Measurements from ENCODE around the gene MTMR11. TPM values are rescaled to one million over a fixed set of nuclear protein-coding genes. Genes with fewer than 3 reads are reported as not detected.

The MTMR11 gene
- total RNA-seq, 1 experiment from 2014 or later = 10.5 TPM

GRCh38 chr1:149978547-149979023 lies 41.9 kb upstream of the MTMR11 start:
- Histone ChIP-seq H3K4me3 (replicated peaks in 1 of 2; ENCODE audit: low read depth in 1 of 2, low read length in 2 of 2) (no peak overlapping the region), H3K4me1 (ENCODE audit: control insufficient read depth in 1 of 2, insufficient read depth in 2 of 2, low read length in 2 of 2) (peaks cover 6 to 17% of the 10 kb centered on the region in 2 experiments; a peak in 3 of 4 replicates), H2AFZ (ENCODE audit: low read depth, low read length, poor library complexity, severe bottlenecking) (no peak overlapping the region), H3K27ac (ENCODE audit: low read depth, low read length) (no peak overlapping the region), H3K9me2 (ENCODE audit: insufficient read depth) (no peaks in the 10 kb centered on the region), H3K79me2 (ENCODE audit: insufficient read depth, low read length) (peaks cover 36% of the 10 kb centered on the region), H3K9me3 (ENCODE audit: control insufficient read depth in 1 of 2, insufficient read depth in 1 of 2, low read depth in 1 of 2, low read length in 2 of 2) (no peaks in the 10 kb centered on the region), H3K4me2 (ENCODE audit: low read length) (peak overlapping the region; percentile 27; the same call in 1 of the 2 replicates), H3K9ac (ENCODE audit: low read length) (no peak overlapping the region), H3K36me3 (ENCODE audit: control insufficient read depth in 1 of 2, insufficient read depth in 2 of 2, low read length in 2 of 2) (peaks cover 8 to 11% of the 10 kb centered on the region in 2 experiments; a peak in 2 of 4 replicates), H3K27me3 (ENCODE audit: insufficient read depth, low read length) (no peaks in the 10 kb centered on the region), H4K20me1 (ENCODE audit: insufficient read depth) (0 out of 2 replicates have a peak, but pooled peaks cover 14% of the 10 kb centered on the region)
- ChIA-PET CTCF (no interaction called here), RAD21 (ENCODE audit: low non-redundant PET in 1 of 2, low total read pairs in 2 of 2, uncharacterized antibody in 2 of 2, unreplicated experiment in 2 of 2) (no interaction called here), POLR2A (no interaction called here)
- no TSS peak for BruUV-seq (replicated peaks)
- intact Hi-C loops (cut with micrococcal nuclease) = no loop called here
- ATAC-seq = no peak
- no peak for TF ChIP-seq ZBTB33 (IDR thresholded peaks at IDR 0.05; ENCODE audit: extremely low read depth, insufficient replicate concordance, low read length)
- no peak for TF ChIP-seq CEBPB (IDR thresholded peaks at IDR 0.05; ENCODE audit: low read depth)
- TF ChIP-seq, protein P1, sequence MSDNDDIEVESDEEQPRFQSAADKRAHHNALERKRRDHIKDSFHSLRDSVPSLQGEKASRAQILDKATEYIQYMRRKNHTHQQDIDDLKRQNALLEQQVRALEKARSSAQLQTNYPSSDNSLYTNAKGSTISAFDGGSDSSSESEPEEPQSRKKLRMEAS (IDR thresholded peaks at IDR 0.05) = no peak
- no peak for TF ChIP-seq ZNF274 (IDR thresholded peaks at IDR 0.05; ENCODE audit: low read depth, low read length)
- no peak for TF ChIP-seq POLR2AphosphoS5 (IDR thresholded peaks at IDR 0.05; ENCODE audit: low read depth, low read length)
- no peak for TF ChIP-seq EGR1 (IDR thresholded peaks at IDR 0.05; ENCODE audit: low read depth)
- DNase-seq (ENCODE audit: low read depth, low spot score) = no peak

DNA sequence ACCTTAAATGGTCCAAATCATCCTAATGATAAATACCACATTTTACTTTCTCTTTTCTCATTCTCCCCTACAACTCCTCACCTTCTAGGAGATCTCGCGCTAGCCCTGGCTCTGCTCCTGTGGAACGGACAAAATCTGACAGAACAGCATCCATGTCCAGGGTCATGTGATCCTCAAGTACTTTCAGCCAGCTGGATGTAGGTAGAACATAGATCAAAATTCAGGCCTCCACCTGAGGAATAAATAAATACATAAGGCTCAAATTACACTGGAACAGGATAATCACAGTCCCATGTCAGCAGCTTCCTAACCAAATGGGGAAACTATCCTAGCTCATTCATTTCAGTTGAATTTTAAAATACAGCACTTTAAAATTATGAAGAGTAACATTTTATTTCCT lies 40.7 kb upstream of the MTMR11 start:
- Histone ChIP-seq H3K4me2 (ENCODE audit: low read length) (no peak overlapping the region), H3K79me2 (ENCODE audit: insufficient read depth, low read length) (peaks cover 26% of the 10 kb centered on the region), H3K27me3 (ENCODE audit: insufficient read depth, low read length) (no peaks in the 10 kb centered on the region), H3K27ac (ENCODE audit: low read depth, low read length) (no peak overlapping the region), H3K4me1 (ENCODE audit: control insufficient read depth in 1 of 2, insufficient read depth in 2 of 2, low read length in 2 of 2) (peaks cover 6 to 17% of the 10 kb centered on the region in 2 experiments; a peak in 3 of 4 replicates), H3K9ac (ENCODE audit: low read length) (no peak overlapping the region), H3K4me3 (replicated peaks in 1 of 2; ENCODE audit: low read depth in 1 of 2, low read length in 2 of 2) (no peak overlapping the region), H3K9me2 (ENCODE audit: insufficient read depth) (no peaks in the 10 kb centered on the region), H4K20me1 (ENCODE audit: insufficient read depth) (0 out of 2 replicates have a peak, but pooled peaks cover 14% of the 10 kb centered on the region), H3K36me3 (ENCODE audit: control insufficient read depth in 1 of 2, insufficient read depth in 2 of 2, low read length in 2 of 2) (peaks cover 8 to 11% of the 10 kb centered on the region in 2 experiments; a peak in 2 of 4 replicates), H3K9me3 (ENCODE audit: control insufficient read depth in 1 of 2, insufficient read depth in 1 of 2, low read depth in 1 of 2, low read length in 2 of 2) (no peaks in the 10 kb centered on the region), H2AFZ (ENCODE audit: low read depth, low read length, poor library complexity, severe bottlenecking) (no peak overlapping the region)
- ChIA-PET RAD21 (ENCODE audit: low non-redundant PET in 1 of 2, low total read pairs in 2 of 2, uncharacterized antibody in 2 of 2, unreplicated experiment in 2 of 2) (no interaction called here), CTCF (no interaction called here), POLR2A (no interaction called here)
- no TSS peak for BruUV-seq (replicated peaks)
- DNase-seq (ENCODE audit: low read depth, low spot score) (no peak), ATAC-seq (no peak)
- no peak for TF ChIP-seq CEBPB (IDR thresholded peaks at IDR 0.05; ENCODE audit: low read depth)
- TF ChIP-seq, protein P2, sequence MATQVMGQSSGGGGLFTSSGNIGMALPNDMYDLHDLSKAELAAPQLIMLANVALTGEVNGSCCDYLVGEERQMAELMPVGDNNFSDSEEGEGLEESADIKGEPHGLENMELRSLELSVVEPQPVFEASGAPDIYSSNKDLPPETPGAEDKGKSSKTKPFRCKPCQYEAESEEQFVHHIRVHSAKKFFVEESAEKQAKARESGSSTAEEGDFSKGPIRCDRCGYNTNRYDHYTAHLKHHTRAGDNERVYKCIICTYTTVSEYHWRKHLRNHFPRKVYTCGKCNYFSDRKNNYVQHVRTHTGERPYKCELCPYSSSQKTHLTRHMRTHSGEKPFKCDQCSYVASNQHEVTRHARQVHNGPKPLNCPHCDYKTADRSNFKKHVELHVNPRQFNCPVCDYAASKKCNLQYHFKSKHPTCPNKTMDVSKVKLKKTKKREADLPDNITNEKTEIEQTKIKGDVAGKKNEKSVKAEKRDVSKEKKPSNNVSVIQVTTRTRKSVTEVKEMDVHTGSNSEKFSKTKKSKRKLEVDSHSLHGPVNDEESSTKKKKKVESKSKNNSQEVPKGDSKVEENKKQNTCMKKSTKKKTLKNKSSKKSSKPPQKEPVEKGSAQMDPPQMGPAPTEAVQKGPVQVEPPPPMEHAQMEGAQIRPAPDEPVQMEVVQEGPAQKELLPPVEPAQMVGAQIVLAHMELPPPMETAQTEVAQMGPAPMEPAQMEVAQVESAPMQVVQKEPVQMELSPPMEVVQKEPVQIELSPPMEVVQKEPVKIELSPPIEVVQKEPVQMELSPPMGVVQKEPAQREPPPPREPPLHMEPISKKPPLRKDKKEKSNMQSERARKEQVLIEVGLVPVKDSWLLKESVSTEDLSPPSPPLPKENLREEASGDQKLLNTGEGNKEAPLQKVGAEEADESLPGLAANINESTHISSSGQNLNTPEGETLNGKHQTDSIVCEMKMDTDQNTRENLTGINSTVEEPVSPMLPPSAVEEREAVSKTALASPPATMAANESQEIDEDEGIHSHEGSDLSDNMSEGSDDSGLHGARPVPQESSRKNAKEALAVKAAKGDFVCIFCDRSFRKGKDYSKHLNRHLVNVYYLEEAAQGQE (IDR thresholded peaks at IDR 0.05; ENCODE audit: low read depth) = no peak
- TF ChIP-seq ELF1 (IDR thresholded peaks at IDR 0.05; ENCODE audit: borderline replicate concordance, low read depth) = no peak
- TF ChIP-seq, protein P1 (IDR thresholded peaks at IDR 0.05) = no peak
- no peak for TF ChIP-seq EGR1 (IDR thresholded peaks at IDR 0.05; ENCODE audit: low read depth)
- no peak for TF ChIP-seq JUND (IDR thresholded peaks at IDR 0.05)
- no peak for TF ChIP-seq POLR2A (IDR thresholded peaks at IDR 0.05; ENCODE audit: borderline replicate concordance, extremely low read depth, insufficient read depth, insufficient read length)
- TF ChIP-seq SIN3A (IDR thresholded peaks at IDR 0.05; ENCODE audit: low read depth) = no peak
- no peak for TF ChIP-seq CBX3 (IDR thresholded peaks at IDR 0.05; ENCODE audit: low read depth)
- TF ChIP-seq YY1 (IDR thresholded peaks at IDR 0.05; ENCODE audit: extremely low read depth, insufficient replicate concordance, low read depth, low read length) = no peak
- no peak for TF ChIP-seq POLR2AphosphoS5 (IDR thresholded peaks at IDR 0.05; ENCODE audit: low read depth, low read length)
- intact Hi-C loops (cut with micrococcal nuclease) = no loop called here

All from HCT116 (cell line).